Putamen (tissue), 1 donor: ENCODE measurements around the gene DOP1A.

Source experiments
- DNase-seq: peaks from one replicate; pipeline ENCODE4 v3.0.0-alpha.2; 2016; ENCODE audit warnings: low spot score

Gene DOP1A

GRCh38 chr6:83067448-83068439 lies at the start of gene DOP1A:
Gene DOP1A (plus strand): TSS chr6:83067671. CDS start chr6:83096978, 29,307 bp downstream.
- DNase-seq = peak; percentile 93

- no peak for DNase-seq
Observed at GRCh38 chr6:83019741-83020140, 47.7 kb upstream of the DOP1A start.

GRCh38 chr6:83031689-83032088 lies 35.8 kb upstream of the DOP1A start:
- DNase-seq = no peak

GRCh38 chr6:83038246-83038645 lies 29.2 kb upstream of the DOP1A start:
- DNase-seq = no peak

GRCh38 chr6:83042467-83043053 lies 24.9 kb upstream of the DOP1A start:
- DNase-seq = no peak

- no peak for DNase-seq
Observed at GRCh38 chr6:83044091-83044768, 23.2 kb upstream of the DOP1A start.

- peak; percentile 27 for DNase-seq
Observed at GRCh38 chr6:83047065-83047754, 20.3 kb upstream of the DOP1A start.

GRCh38 chr6:83051377-83052172 lies 15.9 kb upstream of the DOP1A start:
- DNase-seq = no peak

GRCh38 chr6:83053678-83054077 lies 13.8 kb upstream of the DOP1A start:
- DNase-seq = no peak

- peak; percentile 65 for DNase-seq
Observed at GRCh38 chr6:83055366-83055964, 12.0 kb upstream of the DOP1A start.

- peak; percentile 50 for DNase-seq
Observed at GRCh38 chr6:83057705-83058321, 9.7 kb upstream of the DOP1A start.

GRCh38 chr6:83061190-83061589 lies 6.3 kb upstream of the DOP1A start:
- DNase-seq = no peak

- DNase-seq = no peak
Observed at GRCh38 chr6:83062225-83062624, 5.2 kb upstream of the DOP1A start.

GRCh38 chr6:83065511-83066192 lies 1.8 kb upstream of the DOP1A start, which contains the start of gene UBE3D:
Gene UBE3D (minus strand): TSS chr6:83065841. CDS start chr6:83065718, 123 bp downstream.
- peak; percentile 86 for DNase-seq

- no peak for DNase-seq
Observed at GRCh38 chr6:83068616-83069015, 1.1 kb downstream of the DOP1A start.

- no peak for DNase-seq
Observed at GRCh38 chr6:83069633-83070032, 2.2 kb downstream of the DOP1A start.

- DNase-seq = no peak
Observed at GRCh38 chr6:83071023-83071422, 3.6 kb downstream of the DOP1A start.

- DNase-seq = no peak
Observed at GRCh38 chr6:83071707-83072106, 4.2 kb downstream of the DOP1A start.

GRCh38 chr6:83072726-83073125 lies 5.3 kb downstream of the DOP1A start:
- no peak for DNase-seq

- no peak for DNase-seq
Observed at GRCh38 chr6:83073615-83074014, 6.1 kb downstream of the DOP1A start.
